Dendritic cell treated with granulocyte-macrophage colony-stimulating factor and Interleukin-4, amounts not matched to agents 40 ng/mL and 50 ng/mL, for 4 days (primary cell): Measurements from ENCODE around the gene PRSS22.

ENCODE experiments used
- H3K27ac Mint-ChIP-seq: one replicate; pipeline ENCODE4 v1.8.0; 2022; ENCODE audit warnings: mild to moderate bottlenecking, mixed read lengths
- H3K27me3 Mint-ChIP-seq: one replicate; pipeline ENCODE4 v1.8.0; 2022; ENCODE audit warnings: mild to moderate bottlenecking, mixed read lengths
- H3K36me3 Mint-ChIP-seq: one replicate; pipeline ENCODE4 v1.8.0; 2022; ENCODE audit warnings: low read depth, mixed read lengths
- H3K4me1 Mint-ChIP-seq: one replicate; pipeline ENCODE4 v1.8.0; 2022; ENCODE audit warnings: low read depth, mixed read lengths
- H3K4me3 Mint-ChIP-seq: one replicate; pipeline ENCODE4 v1.8.0; 2022; ENCODE audit warnings: mild to moderate bottlenecking, moderate library complexity, mixed read lengths
- H3K9me3 Mint-ChIP-seq: one replicate; pipeline ENCODE4 v1.8.0; 2022; ENCODE audit warnings: mixed read lengths
- intact Hi-C: fragments of 100-400 bp; cut with micrococcal nuclease; formaldehyde crosslinking; loops from one replicate; pipeline ENCODE4 v1.15.0; 2022

Gene PRSS22

GRCh38 chr16:2835638-2836493 is 22.1 kb downstream of the PRSS22 start:
- Mint-ChIP-seq H3K36me3 (peaks cover 8% of the 10 kb centered on the region), H3K4me1 (peaks cover 27% of the 10 kb centered on the region), H3K4me3 (no peak overlapping the region), H3K9me3 (no peaks in the 10 kb centered on the region), H3K27me3 (peaks cover 37% of the 10 kb centered on the region), H3K27ac (no peak overlapping the region)
- intact Hi-C loops = no loop called here

GRCh38 chr16:2834968-2835367 is 23.0 kb downstream of the PRSS22 start:
- H3K9me3 Mint-ChIP-seq = no peaks in the 10 kb centered on the region
- H3K27me3 Mint-ChIP-seq = peaks cover 37% of the 10 kb centered on the region
- H3K4me3 Mint-ChIP-seq = no peak overlapping the region
- H3K4me1 Mint-ChIP-seq = peaks cover 34% of the 10 kb centered on the region
- no peak overlapping the region for H3K27ac Mint-ChIP-seq
- intact Hi-C loops = no loop called here
- peaks cover 12% of the 10 kb centered on the region for H3K36me3 Mint-ChIP-seq

DNA sequence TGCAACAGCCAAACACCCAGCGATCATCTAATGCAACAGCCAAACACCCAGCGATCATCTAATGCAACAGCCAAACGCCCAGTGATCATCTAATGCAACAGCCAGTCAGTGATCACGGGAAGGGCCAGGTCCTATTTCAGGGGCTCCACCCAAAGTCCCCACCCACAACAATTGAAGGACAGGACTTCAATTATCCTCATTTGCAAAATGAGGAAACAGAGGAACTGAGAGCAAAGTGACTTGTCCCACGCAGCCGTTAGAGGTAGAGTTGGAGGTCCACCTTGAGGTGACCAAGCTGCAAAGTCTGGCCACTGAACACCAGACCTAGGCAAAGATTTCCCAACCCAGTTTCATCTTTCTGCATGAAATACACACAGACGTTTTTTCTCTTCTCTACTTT is 24.2 kb downstream of the PRSS22 start:
- Mint-ChIP-seq H3K27ac (no peak overlapping the region), H3K9me3 (no peaks in the 10 kb centered on the region), H3K4me3 (no peak overlapping the region), H3K36me3 (peaks cover 12% of the 10 kb centered on the region), H3K4me1 (peaks cover 38% of the 10 kb centered on the region), H3K27me3 (peaks cover 35% of the 10 kb centered on the region)
- intact Hi-C loops = no loop called here

GRCh38 chr16:2831203-2831602 is 26.8 kb downstream of the PRSS22 start:
- intact Hi-C loops = no loop called here
- peaks cover 18% of the 10 kb centered on the region for H3K27me3 Mint-ChIP-seq

GRCh38 chr16:2830355-2830695 is 27.6 kb downstream of the PRSS22 start:
- peaks cover 13% of the 10 kb centered on the region for H3K27me3 Mint-ChIP-seq
- no peaks in the 10 kb centered on the region for H3K9me3 Mint-ChIP-seq
- peaks cover 23% of the 10 kb centered on the region for H3K4me1 Mint-ChIP-seq
- H3K4me3 Mint-ChIP-seq = peak overlapping the region; percentile 69
- peaks cover 12% of the 10 kb centered on the region for H3K36me3 Mint-ChIP-seq
- peak overlapping the region; percentile 80 for H3K27ac Mint-ChIP-seq
- intact Hi-C loops = no loop called here

More at GRCh38 chr16:2831203-2831602, 26.8 kb downstream of the PRSS22 start:
- peak overlapping the region; percentile 80 for H3K27ac Mint-ChIP-seq
- peaks cover 30% of the 10 kb centered on the region for H3K4me1 Mint-ChIP-seq
- H3K36me3 Mint-ChIP-seq = peaks cover 12% of the 10 kb centered on the region
- no peak overlapping the region for H3K4me3 Mint-ChIP-seq
- H3K9me3 Mint-ChIP-seq = no peaks in the 10 kb centered on the region

DNA sequence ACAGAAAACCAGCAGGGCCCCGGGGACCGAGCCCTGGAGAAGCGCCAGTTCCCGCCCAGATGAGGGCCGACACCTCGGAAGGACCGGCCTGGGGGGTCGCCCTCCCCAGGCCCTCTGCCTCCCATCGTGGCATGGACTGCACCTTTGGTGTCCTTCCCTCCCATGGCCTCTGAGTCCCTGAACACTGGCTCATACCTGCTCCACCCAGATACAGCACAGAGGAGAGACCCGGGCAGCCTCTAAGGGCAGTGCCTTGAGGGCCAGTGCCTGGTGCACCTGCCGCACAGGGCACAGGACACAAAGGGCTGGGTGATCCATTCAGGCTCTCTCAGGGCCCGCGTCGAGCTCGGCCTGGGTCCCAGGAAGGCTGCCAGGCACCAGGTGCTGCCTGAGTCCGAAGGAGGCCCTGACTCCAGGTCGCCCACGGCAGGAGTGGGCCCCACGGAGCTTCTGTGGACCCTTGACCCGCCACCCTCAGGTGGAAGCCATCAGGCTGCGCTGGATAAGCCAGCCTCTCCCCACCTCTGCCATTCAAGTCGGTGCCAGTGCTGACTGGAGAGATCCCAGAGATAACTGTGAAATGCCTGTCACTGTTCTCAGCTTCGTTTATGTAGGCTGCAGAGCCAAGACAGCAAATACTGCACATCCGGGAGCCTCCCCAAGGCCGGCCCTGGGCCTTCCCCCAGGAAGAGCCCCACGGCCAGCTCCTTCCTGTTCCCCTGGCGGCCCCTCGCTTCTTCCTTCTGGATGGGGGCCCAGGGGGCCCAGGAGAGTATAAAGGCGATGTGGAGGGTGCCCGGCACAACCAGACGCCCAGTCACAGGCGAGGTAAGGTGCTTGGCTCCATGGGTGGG is 28.2 kb downstream of the PRSS22 start, which contains the start of gene ZG16B:
Gene ZG16B (plus strand): TSS at position 803 of the 854 bp plus-strand sequence. CDS start 139 bp downstream, outside the sequence.
- H3K4me3 Mint-ChIP-seq = peak within 1 kb of the TSS; percentile 69
- peaks cover 12% of the 10 kb centered on the region for H3K27me3 Mint-ChIP-seq
- peaks cover 12% of the 10 kb centered on the region for H3K36me3 Mint-ChIP-seq
- no peaks in the 10 kb centered on the region for H3K9me3 Mint-ChIP-seq
- H3K27ac Mint-ChIP-seq = peak within 1 kb of the TSS; percentile 80
- intact Hi-C loops = no loop called here
- peaks cover 23% of the 10 kb centered on the region for H3K4me1 Mint-ChIP-seq

DNA sequence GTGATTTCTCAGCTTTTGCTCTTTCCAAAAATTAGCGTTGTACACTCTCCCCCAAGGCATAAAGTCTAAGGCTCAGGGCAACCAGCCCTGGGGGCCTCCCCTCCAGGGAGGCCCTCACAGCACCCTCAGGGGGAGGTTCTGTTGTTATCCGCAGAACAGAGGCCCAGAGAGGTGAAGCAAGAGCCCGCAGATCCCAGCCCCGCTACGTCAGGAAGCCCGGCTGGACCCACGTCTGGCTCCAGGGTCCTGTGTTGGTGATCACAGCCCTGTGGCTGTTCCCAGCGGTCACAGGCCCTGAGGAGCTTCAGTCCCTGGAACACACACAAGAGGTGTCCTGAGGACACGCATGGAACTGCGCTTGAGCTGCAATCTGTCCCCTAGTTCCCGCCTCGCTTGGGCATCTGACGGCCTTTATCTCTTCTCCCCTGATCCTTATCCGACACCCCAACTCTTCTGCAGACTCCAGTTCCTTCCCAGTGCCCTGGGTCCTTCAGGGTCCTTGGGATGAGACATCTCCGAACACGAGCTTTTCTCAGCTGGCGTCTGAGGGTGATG is 29.0 kb downstream of the PRSS22 start:
- H3K36me3 Mint-ChIP-seq = peaks cover 12% of the 10 kb centered on the region
- H3K9me3 Mint-ChIP-seq = no peaks in the 10 kb centered on the region
- H3K27me3 Mint-ChIP-seq = peaks cover 10% of the 10 kb centered on the region
- H3K27ac Mint-ChIP-seq = no peak overlapping the region
- intact Hi-C loops = no loop called here
- no peak overlapping the region for H3K4me3 Mint-ChIP-seq
- H3K4me1 Mint-ChIP-seq = peaks cover 23% of the 10 kb centered on the region

DNA sequence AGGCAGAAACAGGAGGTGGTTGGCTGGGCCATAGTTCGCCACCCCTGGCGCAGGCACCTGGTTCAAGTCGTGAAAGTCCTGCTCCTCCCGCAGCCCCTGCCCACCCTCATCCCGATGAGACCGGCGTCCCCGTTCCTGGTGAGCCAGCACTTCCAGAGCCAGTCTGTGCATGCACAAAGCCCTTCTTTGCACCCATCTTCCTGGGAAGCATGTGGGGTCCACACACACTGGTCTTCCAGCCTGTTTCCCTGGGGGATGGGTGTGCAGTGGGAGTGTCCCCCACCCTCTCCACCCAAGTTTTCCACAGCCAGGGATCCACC is 29.5 kb downstream of the PRSS22 start:
- Mint-ChIP-seq H3K36me3 (peaks cover 12% of the 10 kb centered on the region), H3K27me3 (peaks cover 10% of the 10 kb centered on the region), H3K9me3 (no peaks in the 10 kb centered on the region), H3K4me1 (peaks cover 23% of the 10 kb centered on the region), H3K4me3 (no peak overlapping the region), H3K27ac (no peak overlapping the region)
- intact Hi-C loops = no loop called here

- intact Hi-C loops = no loop called here
- H3K36me3 Mint-ChIP-seq = peaks cover 12% of the 10 kb centered on the region
- H3K4me3 Mint-ChIP-seq = no peak overlapping the region
- H3K27ac Mint-ChIP-seq = no peak overlapping the region
- peaks cover 25% of the 10 kb centered on the region for H3K4me1 Mint-ChIP-seq
- no peaks in the 10 kb centered on the region for H3K9me3 Mint-ChIP-seq
- H3K27me3 Mint-ChIP-seq = peaks cover 10% of the 10 kb centered on the region
Observed at GRCh38 chr16:2827831-2828520, 30.0 kb downstream of the PRSS22 start.

- peaks cover 6% of the 10 kb centered on the region for H3K27me3 Mint-ChIP-seq
- H3K36me3 Mint-ChIP-seq = peaks cover 12% of the 10 kb centered on the region
- H3K4me1 Mint-ChIP-seq = peaks cover 24% of the 10 kb centered on the region
- no peak overlapping the region for H3K27ac Mint-ChIP-seq
- no peaks in the 10 kb centered on the region for H3K9me3 Mint-ChIP-seq
- intact Hi-C loops = no loop called here
- no peak overlapping the region for H3K4me3 Mint-ChIP-seq
Observed at GRCh38 chr16:2827374-2827791, 30.6 kb downstream of the PRSS22 start.

- no peaks in the 10 kb centered on the region for H3K9me3 Mint-ChIP-seq
- peaks cover 24% of the 10 kb centered on the region for H3K4me1 Mint-ChIP-seq
- H3K27me3 Mint-ChIP-seq = peaks cover 8% of the 10 kb centered on the region
- H3K4me3 Mint-ChIP-seq = no peak overlapping the region
- intact Hi-C loops = no loop called here
- peaks cover 12% of the 10 kb centered on the region for H3K36me3 Mint-ChIP-seq
- no peak overlapping the region for H3K27ac Mint-ChIP-seq
Observed at GRCh38 chr16:2826591-2827373, 31.2 kb downstream of the PRSS22 start.

GRCh38 chr16:2825906-2826305 is 32.1 kb downstream of the PRSS22 start:
- no peak overlapping the region for H3K27ac Mint-ChIP-seq
- peaks cover 4% of the 10 kb centered on the region for H3K36me3 Mint-ChIP-seq

More at GRCh38 chr16:2825906-2826305, 32.1 kb downstream of the PRSS22 start:
- peaks cover 11% of the 10 kb centered on the region for H3K27me3 Mint-ChIP-seq
- no peaks in the 10 kb centered on the region for H3K9me3 Mint-ChIP-seq
- peaks cover 21% of the 10 kb centered on the region for H3K4me1 Mint-ChIP-seq
- intact Hi-C loops = no loop called here
- H3K4me3 Mint-ChIP-seq = no peak overlapping the region
